ENCODE measurements around the gene ONECUT1.

Gene ONECUT1

DNA sequence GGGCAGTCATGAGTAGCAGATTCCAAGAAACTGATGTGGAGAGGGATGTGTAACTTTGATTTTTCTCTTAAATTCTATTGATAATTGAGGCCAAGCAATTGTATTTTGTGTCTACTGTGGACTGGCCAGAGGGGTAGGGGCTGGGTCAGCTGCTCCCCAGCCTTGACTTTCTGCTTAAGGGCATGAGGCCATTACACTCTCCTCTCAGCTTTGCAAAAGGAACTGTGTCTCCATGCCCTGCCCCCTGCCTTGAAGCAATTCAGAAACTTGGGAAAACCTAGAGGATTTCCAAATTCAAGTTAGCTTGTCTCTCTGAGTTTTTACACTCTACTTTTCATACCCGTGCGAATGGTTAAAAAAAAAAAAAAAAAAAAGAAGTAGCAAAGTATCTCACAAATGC is 38.6 kb downstream of the ONECUT1 start:
- no peak overlapping the region for H3K4me3 ChIP-seq (ENCODE audit: low read depth, low read length)

DNA sequence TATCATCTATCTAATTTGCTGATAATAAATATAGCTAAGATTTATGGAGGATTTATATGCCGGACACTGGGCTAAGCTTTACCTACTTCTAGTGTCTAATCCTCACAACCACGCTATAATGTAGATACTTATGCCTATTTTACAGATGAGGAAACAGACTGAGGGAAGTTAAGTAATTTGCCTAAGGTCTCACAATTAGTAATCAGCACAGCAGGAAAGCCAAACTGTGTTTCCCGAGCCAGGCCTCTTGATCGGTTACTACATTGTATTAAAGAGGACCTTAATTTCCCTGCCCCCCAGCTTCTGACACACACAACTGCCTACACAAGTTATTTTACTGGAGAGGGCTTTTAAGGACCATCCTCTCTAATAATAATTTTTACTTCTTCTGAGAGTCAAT is 40.9 kb downstream of the ONECUT1 start:
- TF ChIP-seq, protein P1, sequence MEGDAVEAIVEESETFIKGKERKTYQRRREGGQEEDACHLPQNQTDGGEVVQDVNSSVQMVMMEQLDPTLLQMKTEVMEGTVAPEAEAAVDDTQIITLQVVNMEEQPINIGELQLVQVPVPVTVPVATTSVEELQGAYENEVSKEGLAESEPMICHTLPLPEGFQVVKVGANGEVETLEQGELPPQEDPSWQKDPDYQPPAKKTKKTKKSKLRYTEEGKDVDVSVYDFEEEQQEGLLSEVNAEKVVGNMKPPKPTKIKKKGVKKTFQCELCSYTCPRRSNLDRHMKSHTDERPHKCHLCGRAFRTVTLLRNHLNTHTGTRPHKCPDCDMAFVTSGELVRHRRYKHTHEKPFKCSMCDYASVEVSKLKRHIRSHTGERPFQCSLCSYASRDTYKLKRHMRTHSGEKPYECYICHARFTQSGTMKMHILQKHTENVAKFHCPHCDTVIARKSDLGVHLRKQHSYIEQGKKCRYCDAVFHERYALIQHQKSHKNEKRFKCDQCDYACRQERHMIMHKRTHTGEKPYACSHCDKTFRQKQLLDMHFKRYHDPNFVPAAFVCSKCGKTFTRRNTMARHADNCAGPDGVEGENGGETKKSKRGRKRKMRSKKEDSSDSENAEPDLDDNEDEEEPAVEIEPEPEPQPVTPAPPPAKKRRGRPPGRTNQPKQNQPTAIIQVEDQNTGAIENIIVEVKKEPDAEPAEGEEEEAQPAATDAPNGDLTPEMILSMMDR (IDR thresholded peaks at IDR 0.05; ENCODE audit: borderline replicate concordance, insufficient read depth, low read depth, low read length), result no peak
- no peak overlapping the region for H3K4me3 ChIP-seq (ENCODE audit: low read depth, low read length)

More for the DNA sequence above, 38.6 kb downstream of the ONECUT1 start:
- TF ChIP-seq, protein P1 (IDR thresholded peaks at IDR 0.05; ENCODE audit: borderline replicate concordance, insufficient read depth, low read depth, low read length), result no peak

GRCh38 chr15:52746162-52746757 is 43.9 kb downstream of the ONECUT1 start:
- TF ChIP-seq, protein P1 (IDR thresholded peaks at IDR 0.05; ENCODE audit: borderline replicate concordance, insufficient read depth, low read depth, low read length), result no peak
- H3K4me3 ChIP-seq (ENCODE audit: low read depth, low read length), result no peak overlapping the region

DNA sequence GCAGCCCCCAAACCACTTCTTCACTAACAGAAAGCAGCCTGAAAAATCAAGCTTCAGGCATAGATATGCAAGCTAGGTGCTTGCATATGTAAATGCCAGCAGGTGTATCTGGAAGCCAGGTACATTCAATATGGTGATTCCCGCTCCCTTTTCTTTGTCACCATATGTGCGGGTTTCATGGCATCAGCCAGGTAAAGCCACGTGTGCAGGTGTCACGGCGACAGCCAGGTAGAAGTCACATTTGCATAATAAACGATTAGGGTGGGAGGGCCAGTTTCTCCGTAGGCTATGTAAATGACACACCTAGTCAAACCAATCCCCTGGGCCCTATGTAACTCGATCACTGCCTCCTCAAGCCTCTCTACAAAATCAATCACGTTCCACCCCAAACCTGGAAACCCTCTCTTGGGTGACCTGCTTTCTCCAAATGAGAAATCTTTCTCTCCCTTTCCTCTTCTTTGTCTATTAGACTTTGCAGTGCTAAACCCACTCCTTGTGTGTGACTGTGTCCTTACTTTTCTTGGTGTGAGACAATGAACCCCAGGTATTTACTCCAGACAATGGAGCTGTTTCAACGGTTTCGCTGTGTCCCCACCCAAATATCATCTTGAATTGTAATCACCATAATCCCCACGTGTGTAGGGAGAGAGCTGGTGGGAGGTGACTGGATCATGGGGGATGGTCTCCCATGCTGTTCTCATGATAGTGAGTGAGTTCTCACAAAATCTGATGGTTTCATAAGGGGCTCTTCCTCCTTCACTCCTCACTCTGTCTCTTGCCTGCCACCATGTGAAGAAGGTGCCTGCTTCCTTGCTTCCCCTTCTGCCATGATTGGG is 44.6 kb downstream of the ONECUT1 start:
- TF ChIP-seq, protein P1 (IDR thresholded peaks at IDR 0.05; ENCODE audit: borderline replicate concordance, insufficient read depth, low read depth, low read length), result no peak
- no peak overlapping the region for H3K4me3 ChIP-seq (ENCODE audit: low read depth, low read length)

- no peak overlapping the region for H3K4me3 ChIP-seq (ENCODE audit: low read depth, low read length)
- TF ChIP-seq, protein P1 (IDR thresholded peaks at IDR 0.05; ENCODE audit: borderline replicate concordance, insufficient read depth, low read depth, low read length), result no peak
Observed at GRCh38 chr15:52738311-52738710, 51.8 kb downstream of the ONECUT1 start.

GRCh38 chr15:52737720-52738119 is 52.4 kb downstream of the ONECUT1 start:
- TF ChIP-seq, protein P1 (IDR thresholded peaks at IDR 0.05; ENCODE audit: borderline replicate concordance, insufficient read depth, low read depth, low read length), result no peak
- no peak overlapping the region for H3K4me3 ChIP-seq (ENCODE audit: low read depth, low read length)

Measured in GM12875 (cell line).